RWPE2 (cell line): Measurements from ENCODE around the gene RPL3.
"Not testable (repeated sequence)": the region's sequence is repeated elsewhere in the genome, so short reads cannot be mapped to it uniquely, and the experiment has no call there.

Experiments
- ATAC-seq: fragments of 200-7000 bp; cut with Tn5 transposase; 3 replicates; pipeline ENCODE4 v1.9.1; 2021; ENCODE audit warnings: low read depth
- DNase-seq: peaks from one replicate; pipeline ENCODE4 v3.0.0-alpha.2; 2020; ENCODE audit warnings: low spot score
- H3K27ac ChIP-seq: fragments of 450-650 bp; 2 replicates; pipeline ENCODE4 v1.5.1; 2017; ENCODE audit warnings: mild to moderate bottlenecking; ENCODE audit not compliant: poor library complexity, severe bottlenecking
- H3K27me3 ChIP-seq: fragments of 250-450 bp; sonication (Bioruptor Pico); 2 replicates; pipeline ENCODE4 v1.5.1; 2021; ENCODE audit warnings: mild to moderate bottlenecking, moderate library complexity; ENCODE audit not compliant: insufficient read depth, poor library complexity, severe bottlenecking
- H3K36me3 ChIP-seq: fragments of 250-450 bp; sonication (Bioruptor Pico); 2 replicates; pipeline ENCODE4 v1.5.1; 2020; ENCODE audit warnings: low read depth, mild to moderate bottlenecking, moderate library complexity
- H3K4me1 ChIP-seq: fragments of 250-450 bp; sonication (Bioruptor Pico); 2 replicates; pipeline ENCODE4 v1.5.1; 2021; ENCODE audit warnings: mild to moderate bottlenecking, moderate library complexity; ENCODE audit not compliant: insufficient read depth, poor library complexity, severe bottlenecking
- H3K4me3 ChIP-seq: fragments of 250-450 bp; sonication (Bioruptor Pico); 2 replicates; pipeline ENCODE4 v1.5.1; 2021; ENCODE audit warnings: mild to moderate bottlenecking, moderate library complexity; ENCODE audit not compliant: severe bottlenecking
- H3K9me3 ChIP-seq: fragments of 250-450 bp; sonication (Bioruptor Pico); 2 replicates; pipeline ENCODE4 v1.5.1; 2021; ENCODE audit warnings: mild to moderate bottlenecking, moderate library complexity; ENCODE audit not compliant: severe bottlenecking
- CTCF ChIP-seq: fragments of 450-650 bp; IDR thresholded peaks from one replicate; pipeline ENCODE4 v1.5.1; 2017; ENCODE audit warnings: mild to moderate bottlenecking, moderate library complexity; ENCODE audit not compliant: poor library complexity, severe bottlenecking

RPL3 gene

GRCh38 chr22:39336411-39336810, 17.0 kb upstream of the RPL3 start:
- Histone ChIP-seq H3K36me3 (no peaks in the 10 kb centered on the region), H3K4me3 (no peak overlapping the region), H3K9me3 (no peaks in the 10 kb centered on the region), H3K27ac (no peak overlapping the region), H3K4me1 (no peaks in the 10 kb centered on the region), H3K27me3 (no peaks in the 10 kb centered on the region)
- no peak for DNase-seq
- no peak for TF ChIP-seq CTCF
- no peak for ATAC-seq

DNA sequence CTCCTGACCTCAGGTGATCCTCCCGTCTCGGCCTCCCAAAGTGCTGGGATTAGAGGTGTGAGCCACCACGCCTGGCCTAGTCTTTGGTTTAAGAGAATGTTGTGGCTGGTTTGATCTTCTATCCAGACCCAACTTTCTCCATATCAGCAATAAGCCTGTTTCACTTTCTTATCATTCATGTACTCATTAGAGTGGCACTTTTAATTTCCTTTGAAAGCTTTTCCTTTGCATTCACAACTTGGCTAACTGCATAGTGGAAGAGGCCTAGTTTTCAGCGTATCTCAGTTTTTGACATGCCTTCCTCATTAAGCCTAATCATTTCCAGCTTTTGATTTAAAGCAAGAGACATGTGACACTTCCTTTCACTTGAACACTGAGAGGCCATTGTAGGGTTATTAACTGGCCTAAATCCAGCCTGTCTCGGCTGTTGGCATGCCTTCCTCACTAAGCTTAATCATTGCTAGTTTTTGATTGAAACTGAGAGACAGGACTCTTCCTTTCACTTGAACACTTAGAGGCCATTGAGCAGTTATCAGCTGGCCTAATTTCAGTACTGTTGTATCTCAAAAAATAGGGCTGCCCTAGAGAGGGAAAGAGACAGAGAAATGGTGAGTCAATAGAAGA, 13.1 kb upstream of the RPL3 start:
- Histone ChIP-seq H3K36me3 (no peaks in the 10 kb centered on the region), H3K27me3 (no peaks in the 10 kb centered on the region), H3K4me3 (no peak overlapping the region), H3K27ac (no peak overlapping the region), H3K9me3 (no peaks in the 10 kb centered on the region), H3K4me1 (no peaks in the 10 kb centered on the region)
- no peak for ATAC-seq
- DNase-seq = no peak
- no peak for TF ChIP-seq CTCF

GRCh38 chr22:39330553-39330952, 11.1 kb upstream of the RPL3 start:
- H3K27me3 ChIP-seq, DNase-seq, H3K4me3 ChIP-seq, H3K4me1 ChIP-seq, H3K36me3 ChIP-seq, H3K9me3 ChIP-seq, H3K27ac ChIP-seq: not testable (repeated sequence)
- peak; percentile 29; the same call in 1 of the 3 replicates for ATAC-seq

DNA sequence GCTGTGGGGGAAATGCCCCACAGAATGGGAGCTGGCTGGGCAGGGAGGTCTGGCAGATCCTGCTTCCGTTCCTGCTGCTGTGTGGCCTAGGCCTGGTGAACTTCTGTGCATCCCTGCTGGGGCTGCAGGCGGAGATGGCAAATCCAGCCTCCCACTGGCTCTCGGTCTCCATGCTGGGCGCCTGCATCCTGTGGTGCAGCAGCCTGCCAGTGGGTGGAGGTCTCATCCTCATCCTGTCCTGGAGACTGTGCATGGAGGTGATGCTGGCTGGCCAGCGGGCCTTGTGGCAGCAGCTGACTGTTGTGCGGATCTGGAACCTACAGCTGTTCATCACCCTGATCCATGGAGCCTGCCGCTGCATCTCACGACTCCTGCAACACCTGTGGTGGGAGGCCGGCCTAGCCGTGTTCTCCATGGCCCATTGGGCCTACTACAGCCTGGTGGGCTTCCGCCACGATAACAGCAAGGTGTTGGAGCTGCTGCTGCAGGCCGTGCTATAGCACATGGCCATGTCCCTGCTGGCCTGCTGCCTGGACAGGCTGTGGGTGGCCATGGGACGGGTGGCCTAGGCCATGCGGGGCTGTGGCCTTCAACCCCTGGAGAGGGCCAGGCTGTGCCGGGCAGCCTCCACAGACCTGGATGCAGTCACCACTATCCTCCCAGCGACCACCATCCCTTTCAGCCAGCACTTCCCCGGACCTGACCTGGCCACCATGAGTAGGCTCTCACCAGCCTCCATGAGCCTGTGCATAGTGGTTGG, 8.8 kb upstream of the RPL3 start:
- H3K9me3 ChIP-seq = no peaks in the 10 kb centered on the region
- ATAC-seq (no peak), DNase-seq (no peak)
- H3K4me3 ChIP-seq = no peak overlapping the region
- no peak overlapping the region for H3K27ac ChIP-seq
- TF ChIP-seq CTCF = no peak
- peaks cover 7% of the 10 kb centered on the region for H3K4me1 ChIP-seq
- H3K36me3 ChIP-seq = no peaks in the 10 kb centered on the region
- H3K27me3 ChIP-seq = no peaks in the 10 kb centered on the region

- Histone ChIP-seq H3K36me3 (no peaks in the 10 kb centered on the region), H3K27me3 (no peaks in the 10 kb centered on the region), H3K4me3 (no peak overlapping the region), H3K4me1 (peaks cover 7% of the 10 kb centered on the region), H3K27ac (peak overlapping the region; percentile 14), H3K9me3 (no peaks in the 10 kb centered on the region)
- TF ChIP-seq CTCF = no peak
- ATAC-seq (peak; percentile 59), DNase-seq (no peak)
Measured at GRCh38 chr22:39325392-39325932, 6.0 kb upstream of the RPL3 start.

DNA sequence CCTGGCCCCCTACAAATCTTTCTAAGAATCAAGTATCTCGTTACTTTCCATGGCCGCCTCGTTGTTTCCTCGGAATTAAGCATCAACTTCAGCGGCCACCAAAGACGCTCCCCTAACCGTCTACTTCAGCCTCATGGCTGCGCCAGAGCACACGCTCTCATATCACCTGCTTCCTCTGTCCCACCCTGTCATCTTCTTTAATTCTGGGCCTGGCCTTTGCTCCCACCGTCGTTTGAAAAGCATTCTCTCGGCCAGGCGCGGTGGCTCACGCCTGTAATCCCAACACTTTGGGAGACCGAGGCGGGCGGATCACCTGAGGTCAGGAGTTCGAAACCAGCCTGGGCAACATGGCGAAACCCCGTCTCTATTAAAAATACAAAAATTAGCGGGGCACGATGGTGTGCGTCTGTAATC, 1.2 kb upstream of the RPL3 start:
- Histone ChIP-seq H3K36me3 (peaks cover 37% of the 10 kb centered on the region), H3K4me1 (peaks cover 27% of the 10 kb centered on the region), H3K27ac (peak overlapping the region; percentile 96), H3K4me3 (peak overlapping the region; percentile 80)
- not testable (repeated sequence) for H3K9me3 ChIP-seq, DNase-seq, H3K27me3 ChIP-seq, ATAC-seq
